ENCODE results near the gene DBP.
"Not testable (repeated sequence)": the region's sequence is repeated elsewhere in the genome, so short reads cannot be mapped to it uniquely, and the experiment has no call there.

The DBP gene

DNA sequence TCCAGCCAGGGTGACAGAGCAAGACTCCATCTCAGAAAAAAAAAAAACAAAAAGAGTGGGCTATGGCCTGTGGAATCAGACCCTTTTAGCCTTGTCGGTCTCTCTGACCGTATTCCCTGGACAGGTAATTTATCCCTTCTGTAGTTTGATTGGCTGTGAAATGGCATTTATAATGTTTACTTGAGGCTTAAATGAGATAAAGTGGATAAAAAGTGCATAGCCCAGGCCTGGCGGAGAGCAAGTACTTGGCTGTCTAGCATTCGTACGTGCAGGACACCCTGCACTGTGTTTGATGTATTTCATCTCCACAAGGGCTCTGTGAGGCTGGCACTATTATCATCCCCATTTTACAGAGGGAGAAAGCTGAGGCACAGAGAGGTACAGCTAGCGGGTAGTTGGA lies 28.6 kb upstream of the DBP start:
- DNase-seq (ENCODE audit: low read depth, low spot score), result no peak

DNA sequence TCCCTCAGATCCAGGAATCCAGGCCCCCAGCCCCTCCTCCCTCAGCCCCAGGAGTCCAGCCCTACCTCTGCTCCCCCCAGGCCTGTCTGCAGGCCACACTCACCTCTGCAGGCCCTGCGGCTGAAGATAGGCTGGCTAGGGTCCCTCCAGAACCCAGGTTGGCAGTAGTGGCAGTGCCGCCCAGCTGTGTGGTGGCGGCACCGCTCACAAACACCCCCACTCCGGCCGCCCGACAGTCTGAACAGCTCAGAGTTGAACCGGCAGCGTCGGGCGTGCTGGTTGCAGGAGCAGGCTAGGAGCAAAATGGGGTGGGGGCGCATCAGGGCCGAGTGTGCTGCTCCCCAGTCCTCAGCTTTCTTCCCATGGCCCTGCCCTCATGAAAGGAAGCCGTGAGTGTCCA lies 27.3 kb upstream of the DBP start:
- no peak for DNase-seq (ENCODE audit: low read depth, low spot score)

- DNase-seq (ENCODE audit: low read depth, low spot score), result no peak
These were observed 26.5 kb upstream of the DBP start for GRCh38 chr19:48663667-48664066.

- DNase-seq (ENCODE audit: low read depth, low spot score), result no peak
These were observed 24.5 kb upstream of the DBP start for GRCh38 chr19:48661711-48662090.

DNA sequence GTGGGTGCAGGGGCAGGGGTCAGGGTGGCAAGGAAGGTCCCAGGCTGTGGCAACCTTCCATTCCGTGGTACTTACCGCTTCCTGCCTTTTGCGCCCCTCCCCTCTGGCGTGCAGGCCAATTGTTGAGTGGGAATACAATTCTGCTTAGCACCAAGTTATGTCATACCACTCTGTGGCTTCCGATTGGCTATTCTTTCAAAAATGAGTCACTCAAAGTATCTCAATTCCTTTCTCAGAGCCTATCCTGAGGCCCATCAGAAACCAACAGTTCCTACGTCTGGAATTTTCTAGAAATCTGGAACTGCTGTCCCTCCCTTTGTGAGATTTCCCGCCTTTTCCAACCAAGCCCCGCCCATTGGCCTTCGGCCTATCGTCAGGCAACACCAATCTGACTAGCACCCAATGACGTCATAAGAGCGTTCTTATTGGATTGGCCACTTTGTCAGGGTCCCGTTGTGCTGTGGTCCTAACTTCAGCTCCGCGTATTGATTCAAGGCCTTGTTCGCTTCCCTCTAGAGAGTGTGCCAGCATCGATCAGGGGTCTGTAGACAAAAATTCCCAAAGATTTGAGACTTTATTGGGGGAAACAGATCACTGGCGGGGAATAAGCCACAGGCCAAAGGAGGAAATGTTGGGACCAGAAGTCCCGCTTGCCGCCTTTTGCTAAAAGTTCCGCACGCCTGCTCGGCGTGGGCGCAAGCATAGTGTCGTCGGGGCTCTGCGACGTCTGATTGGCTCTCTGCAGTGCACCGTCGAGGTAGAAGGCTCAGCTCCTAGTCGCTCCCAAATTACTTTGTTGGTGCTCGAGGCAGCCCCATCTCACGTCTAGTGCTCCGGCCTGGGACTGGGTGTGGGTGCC lies 23.9 kb upstream of the DBP start:
- DNase-seq (ENCODE audit: low read depth, low spot score), result peak; percentile 62

DNA sequence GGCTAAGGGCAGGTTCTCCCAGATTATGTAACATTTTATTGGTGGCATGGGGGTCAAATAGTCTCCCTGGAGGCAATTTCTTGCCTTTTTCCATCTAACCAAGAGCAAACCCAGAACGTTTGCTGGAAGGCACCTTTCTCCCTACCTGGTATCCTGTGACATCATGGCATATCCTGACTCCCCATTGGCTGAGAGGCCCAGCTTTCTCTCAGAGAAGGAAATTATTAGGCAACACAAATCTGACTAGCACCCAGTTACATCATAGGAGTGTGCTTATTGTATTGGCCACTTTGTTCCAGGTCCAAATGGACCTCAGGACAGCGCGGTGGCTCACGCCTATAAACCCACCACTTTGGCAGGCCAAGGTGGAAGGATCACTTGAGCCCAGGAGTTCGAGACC lies 22.6 kb upstream of the DBP start:
- no peak for DNase-seq (ENCODE audit: low read depth, low spot score)

- DNase-seq (ENCODE audit: low read depth, low spot score), result no peak
These were observed 21.3 kb upstream of the DBP start for GRCh38 chr19:48658483-48658882.

GRCh38 chr19:48657828-48658227 lies 20.6 kb upstream of the DBP start:
- DNase-seq (ENCODE audit: low read depth, low spot score), result not testable (repeated sequence)

- DNase-seq (ENCODE audit: low read depth, low spot score), result no peak
These were observed 19.8 kb upstream of the DBP start for GRCh38 chr19:48656840-48657474.

DNA sequence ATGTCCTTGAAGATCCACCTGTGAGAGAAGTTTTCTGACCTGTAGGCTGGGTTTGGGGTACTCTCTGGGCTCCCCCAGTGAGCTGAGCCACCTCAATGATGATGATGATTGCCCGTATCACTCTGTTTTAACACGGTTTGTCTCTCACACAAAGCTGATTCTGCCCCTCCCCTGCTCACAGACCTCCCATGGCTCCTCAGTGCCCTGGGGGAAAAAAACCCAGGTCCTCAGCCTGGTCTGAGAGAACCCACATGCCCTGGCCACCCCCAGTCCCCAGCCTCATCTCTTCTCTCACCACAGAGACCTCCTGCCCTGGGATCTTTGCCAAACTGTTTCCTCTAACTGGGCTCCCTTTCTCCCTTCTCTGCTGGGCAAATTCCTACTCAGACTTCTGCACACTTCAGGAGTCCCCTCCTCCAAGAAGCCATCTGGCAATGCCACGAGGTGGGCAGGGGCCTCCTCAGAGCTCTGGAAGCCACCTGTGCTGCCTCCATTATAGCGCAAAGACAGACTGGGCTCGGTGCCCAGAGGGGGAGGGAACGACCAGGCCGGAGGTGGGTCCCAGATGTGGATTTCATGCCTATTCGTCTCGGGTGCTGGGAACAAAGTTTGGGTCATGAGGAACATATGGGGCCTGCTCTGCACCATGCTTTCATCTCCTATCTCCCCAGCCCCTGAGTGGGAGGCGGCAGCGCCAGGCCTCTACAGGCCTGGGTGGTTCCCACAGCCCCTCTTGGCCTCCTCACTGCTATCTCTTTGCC lies 17.3 kb upstream of the DBP start:
- no peak for DNase-seq (ENCODE audit: low read depth, low spot score)

DNA sequence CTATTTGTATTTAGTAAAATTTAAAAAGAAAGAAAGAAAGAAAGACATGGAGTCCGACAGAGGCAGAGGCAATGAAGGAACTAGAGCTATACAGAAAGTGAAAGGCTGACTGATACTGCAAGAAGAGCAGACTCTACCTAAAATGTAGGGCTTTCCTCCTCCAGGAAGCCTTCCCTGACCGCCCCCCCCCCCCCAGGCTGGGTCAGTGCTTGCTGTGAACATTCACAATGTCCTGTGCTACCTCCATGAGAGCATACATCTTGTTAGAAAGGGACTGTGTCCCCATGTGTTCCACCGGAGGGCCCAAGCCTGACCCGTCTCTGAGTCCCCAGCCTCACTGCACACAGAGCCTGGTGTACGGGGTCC lies 14.5 kb upstream of the DBP start:
- DNase-seq (ENCODE audit: low read depth, low spot score), result no peak

DNA sequence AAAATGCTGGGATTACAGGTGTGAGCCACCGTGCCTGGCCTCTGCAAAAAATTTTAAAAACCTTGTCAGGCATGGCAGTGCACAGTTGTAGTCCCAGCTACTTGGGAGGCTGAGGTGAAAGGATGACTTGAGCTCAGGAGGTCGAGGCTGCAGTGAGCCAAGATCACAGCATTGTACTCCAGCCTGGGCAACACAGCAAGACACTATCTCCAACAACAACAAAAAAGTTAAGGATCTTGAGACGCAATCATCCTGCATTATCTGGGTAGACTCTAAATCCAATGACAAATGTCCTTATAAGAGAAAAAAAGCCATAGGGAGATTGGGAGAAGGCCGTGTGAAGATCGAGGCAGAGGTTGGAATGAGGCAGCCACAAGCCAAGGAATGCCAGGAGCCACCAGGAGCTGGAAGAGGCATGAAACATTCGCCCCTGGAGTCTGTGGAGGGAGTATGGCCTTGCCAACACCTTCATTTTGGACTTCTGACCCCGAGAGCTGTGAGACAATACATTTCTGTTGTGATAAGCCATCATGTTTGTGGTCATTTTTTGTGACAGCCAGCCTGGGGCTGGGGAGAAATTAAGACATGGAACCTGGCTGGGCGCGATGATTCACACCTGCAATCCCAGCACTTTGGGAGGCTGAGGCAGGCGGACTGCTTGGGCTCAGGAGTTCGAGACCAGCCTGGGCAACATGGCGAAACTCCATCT lies 13.9 kb upstream of the DBP start:
- no peak for DNase-seq (ENCODE audit: low read depth, low spot score)

GRCh38 chr19:48648134-48648533 lies 11.0 kb upstream of the DBP start:
- no peak for DNase-seq (ENCODE audit: low read depth, low spot score)

- no peak for DNase-seq (ENCODE audit: low read depth, low spot score)
These were observed 9.6 kb upstream of the DBP start for GRCh38 chr19:48646722-48647216.

DNA sequence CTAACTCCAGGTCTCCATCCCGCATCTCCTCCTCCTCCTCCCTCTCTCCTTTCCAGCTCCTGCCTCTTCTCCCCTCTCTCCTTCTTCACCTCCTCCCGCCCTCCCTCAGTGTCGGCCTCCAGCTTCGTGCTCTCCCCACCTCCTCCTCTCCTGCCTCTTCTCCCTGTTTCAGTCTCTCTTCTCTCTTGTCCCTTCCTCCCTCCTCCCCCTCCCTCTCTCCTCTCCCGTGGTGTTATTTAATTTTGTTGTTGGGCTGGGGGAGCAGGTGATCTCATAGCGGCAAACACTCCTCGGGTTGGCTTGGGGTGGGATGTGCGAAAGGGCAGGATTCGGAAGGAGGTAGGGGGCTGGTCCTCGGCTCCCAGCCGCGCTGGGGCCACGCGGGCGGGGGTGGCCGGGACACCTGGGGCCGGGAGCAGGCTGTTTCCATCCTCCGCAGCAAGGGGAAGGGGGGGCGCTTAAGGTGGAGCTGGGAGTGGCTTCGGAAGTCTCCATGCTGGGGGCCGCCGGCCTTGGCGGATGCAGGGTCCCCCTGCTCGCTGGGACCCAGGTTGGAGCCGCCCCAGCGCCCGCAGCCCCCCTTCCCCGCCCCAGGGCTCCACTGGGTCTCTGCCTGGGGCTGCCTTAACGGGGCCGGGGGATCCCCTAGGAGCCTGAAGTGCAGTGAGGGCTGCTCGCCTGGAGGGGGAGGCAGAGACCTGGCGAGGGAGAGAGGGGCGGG lies 9.0 kb upstream of the DBP start, which contains the start of gene CA11:
Gene CA11 (minus strand): TSS at position 187 of the 721 bp plus-strand sequence. CDS start 555 bp downstream, outside the sequence.
- peak; percentile 83 for DNase-seq (ENCODE audit: low read depth, low spot score)

- DNase-seq (ENCODE audit: low read depth, low spot score), result no peak
These were observed 8.4 kb upstream of the DBP start for GRCh38 chr19:48645620-48646000.

- peak; percentile 51 for DNase-seq (ENCODE audit: low read depth, low spot score)
These were observed 7.8 kb upstream of the DBP start for GRCh38 chr19:48644839-48645619.

GRCh38 chr19:48644355-48644754 lies 7.2 kb upstream of the DBP start:
- DNase-seq (ENCODE audit: low read depth, low spot score), result no peak

DNA sequence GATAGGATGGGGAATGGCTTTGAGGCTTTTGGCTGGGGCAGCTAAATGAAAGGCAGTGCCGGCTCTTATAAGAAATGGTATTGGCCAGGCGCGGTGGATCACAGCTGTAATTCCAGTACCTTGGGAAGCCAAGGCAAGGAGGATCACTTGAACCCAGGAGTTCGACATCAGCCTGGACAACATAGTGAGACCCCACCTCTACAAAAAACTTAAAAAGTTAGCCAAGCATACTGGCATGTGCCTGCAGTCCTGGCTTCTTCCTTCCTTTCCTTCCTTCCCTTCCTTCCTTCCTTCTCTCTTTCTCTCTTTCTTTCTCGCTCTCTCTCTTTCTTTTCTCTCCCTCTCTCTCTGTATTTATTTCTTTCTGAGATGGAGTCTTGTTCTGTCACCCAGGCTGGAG lies 5.7 kb upstream of the DBP start:
- DNase-seq (ENCODE audit: low read depth, low spot score), result no peak

GRCh38 chr19:48641850-48642249 lies 4.7 kb upstream of the DBP start:
- no peak for DNase-seq (ENCODE audit: low read depth, low spot score)
